Measurements from ENCODE around the gene SLC27A5.
A peak's percentile ranks its signal among the peaks of the same experiment; 100 is the strongest.
"Not testable (repeated sequence)": the region's sequence is repeated elsewhere in the genome, so short reads cannot be mapped to it uniquely, and the experiment has no call there.

The SLC27A5 gene

DNA sequence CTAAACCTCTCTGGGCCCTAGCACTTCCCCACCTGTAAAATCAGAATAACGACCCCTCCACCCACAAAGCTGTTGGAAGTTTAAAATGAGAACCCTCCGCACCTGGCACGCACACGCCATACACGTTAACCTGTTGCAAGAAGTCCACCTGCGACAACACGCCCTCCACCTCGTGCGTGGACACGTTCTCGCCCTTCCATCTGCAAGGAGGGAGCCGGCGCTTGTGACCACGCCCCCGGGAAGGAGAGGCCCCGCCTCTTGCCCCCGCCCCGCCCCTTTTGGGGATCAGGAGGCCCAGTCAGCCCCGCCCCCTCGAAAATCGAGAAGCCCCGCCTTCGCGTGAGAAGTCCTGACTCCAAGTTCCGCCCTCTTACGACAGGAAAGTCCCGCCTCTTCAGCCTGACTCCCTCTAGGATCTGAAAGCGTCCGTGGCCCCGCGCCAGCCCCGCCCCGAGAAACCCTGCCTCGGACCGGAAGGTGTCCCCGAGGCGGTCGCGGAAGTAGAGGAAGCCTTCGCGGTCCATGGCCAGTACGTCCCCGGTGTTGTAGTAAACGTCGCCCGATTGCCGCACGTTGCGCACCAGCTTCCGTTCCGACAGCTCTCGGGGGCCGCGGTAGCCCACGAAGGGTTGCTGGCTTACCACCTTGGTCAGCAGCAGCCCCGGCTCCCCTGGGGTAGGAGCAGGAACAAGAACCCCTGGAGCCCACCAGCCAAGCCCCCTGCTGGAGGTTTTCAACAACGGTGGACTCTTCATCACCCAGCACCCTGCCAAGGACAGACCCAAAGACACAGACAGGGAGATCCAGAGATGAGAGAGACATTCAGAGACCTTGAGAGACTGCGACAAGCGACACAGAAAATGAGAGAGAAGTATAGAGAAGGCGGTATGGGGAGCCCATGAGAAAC lies 12.5 kb downstream of the SLC27A5 start:
- FAIRE-seq (no peak), DNase-seq (ENCODE audit: insufficient read length, low spot score) (no peak)
- TF ChIP-seq, protein P1, sequence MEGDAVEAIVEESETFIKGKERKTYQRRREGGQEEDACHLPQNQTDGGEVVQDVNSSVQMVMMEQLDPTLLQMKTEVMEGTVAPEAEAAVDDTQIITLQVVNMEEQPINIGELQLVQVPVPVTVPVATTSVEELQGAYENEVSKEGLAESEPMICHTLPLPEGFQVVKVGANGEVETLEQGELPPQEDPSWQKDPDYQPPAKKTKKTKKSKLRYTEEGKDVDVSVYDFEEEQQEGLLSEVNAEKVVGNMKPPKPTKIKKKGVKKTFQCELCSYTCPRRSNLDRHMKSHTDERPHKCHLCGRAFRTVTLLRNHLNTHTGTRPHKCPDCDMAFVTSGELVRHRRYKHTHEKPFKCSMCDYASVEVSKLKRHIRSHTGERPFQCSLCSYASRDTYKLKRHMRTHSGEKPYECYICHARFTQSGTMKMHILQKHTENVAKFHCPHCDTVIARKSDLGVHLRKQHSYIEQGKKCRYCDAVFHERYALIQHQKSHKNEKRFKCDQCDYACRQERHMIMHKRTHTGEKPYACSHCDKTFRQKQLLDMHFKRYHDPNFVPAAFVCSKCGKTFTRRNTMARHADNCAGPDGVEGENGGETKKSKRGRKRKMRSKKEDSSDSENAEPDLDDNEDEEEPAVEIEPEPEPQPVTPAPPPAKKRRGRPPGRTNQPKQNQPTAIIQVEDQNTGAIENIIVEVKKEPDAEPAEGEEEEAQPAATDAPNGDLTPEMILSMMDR (IDR thresholded peaks at IDR 0.05; ENCODE audit: insufficient read depth, missing control alignments): peak; percentile 18

DNA sequence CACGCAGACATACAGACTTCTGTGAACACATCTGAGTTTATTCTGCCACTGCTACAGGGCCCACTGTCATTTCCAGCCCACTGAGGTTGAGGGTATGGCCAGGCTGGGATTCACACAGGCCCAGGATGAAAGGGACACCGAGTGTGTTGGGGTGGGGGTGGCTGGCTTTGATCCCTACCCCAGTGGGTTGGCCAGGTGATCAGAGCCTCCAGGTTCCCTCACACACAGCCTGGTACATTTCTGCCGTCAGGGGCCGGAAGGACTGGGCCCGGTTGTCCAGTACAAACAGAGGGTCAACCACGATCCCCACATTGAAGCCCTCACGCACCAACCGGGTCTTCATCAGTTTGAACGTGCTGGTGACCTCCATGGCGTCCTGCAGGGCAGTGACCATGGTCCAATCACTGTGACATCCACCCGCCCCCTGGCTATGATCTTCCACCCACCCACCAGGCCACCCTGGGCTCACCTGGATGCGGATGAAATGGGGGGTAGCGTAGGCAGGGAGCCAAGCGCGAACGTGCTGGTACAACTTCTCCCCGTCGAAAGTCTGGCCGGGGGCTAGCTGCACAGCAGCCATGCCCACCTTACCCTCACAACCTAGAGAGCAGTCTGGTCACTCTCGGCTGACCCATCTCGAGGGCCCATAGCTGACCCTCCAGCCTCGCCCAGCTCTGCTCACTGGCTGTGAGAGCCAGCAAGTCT lies 13.3 kb downstream of the SLC27A5 start:
- TF ChIP-seq, protein P1 (IDR thresholded peaks at IDR 0.05; ENCODE audit: insufficient read depth, missing control alignments): no peak
- DNase-seq (ENCODE audit: insufficient read length, low spot score): no peak
- FAIRE-seq: no peak

DNA sequence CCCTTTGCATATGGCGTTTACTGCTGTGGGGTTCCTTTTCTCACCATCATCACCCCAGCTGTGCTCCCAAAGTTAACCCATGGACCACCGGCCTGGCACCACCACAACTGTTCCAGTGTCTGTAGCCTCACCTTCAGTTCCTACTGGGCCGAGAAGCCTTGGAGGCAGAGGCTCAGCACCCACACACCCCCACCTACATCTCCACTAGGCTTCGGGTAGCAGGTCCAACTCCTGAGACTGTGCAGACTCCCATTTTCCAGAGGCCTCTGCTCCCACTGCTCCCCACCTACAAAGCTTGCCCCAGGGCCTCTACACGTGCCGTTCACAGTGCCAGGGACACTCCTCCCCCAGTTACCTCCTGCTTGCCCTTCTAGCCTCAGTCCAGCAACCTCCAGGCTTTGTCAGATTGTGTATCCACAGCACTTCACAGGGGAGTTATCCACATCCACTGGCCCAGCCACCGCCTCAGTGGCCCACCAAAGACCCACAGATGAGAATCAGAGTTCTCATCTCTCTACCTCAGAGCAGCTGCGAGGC lies 14.1 kb downstream of the SLC27A5 start:
- FAIRE-seq (no peak), DNase-seq (ENCODE audit: insufficient read length, low spot score) (no peak)

DNA sequence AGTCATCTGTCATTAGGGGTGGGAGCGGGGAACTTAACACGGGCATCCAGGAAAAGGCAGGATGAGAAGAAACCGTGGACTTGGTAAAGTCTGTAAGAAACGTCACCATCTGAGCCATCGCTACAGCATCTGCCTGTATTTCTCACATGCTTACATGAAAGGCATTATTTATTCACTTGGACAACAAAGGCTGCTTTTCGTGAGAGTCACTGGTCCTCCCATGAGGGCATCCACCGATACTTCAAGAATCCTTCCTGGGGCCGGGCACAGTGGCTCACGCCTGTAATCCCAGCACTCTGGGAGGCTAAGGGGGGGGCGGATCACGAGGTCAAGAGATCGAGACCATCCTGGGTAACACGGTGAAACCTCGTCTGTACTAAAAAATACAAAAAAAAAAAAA lies 19.5 kb downstream of the SLC27A5 start:
- TF ChIP-seq, protein P1 (IDR thresholded peaks at IDR 0.05; ENCODE audit: insufficient read depth, missing control alignments): no peak
- DNase-seq (ENCODE audit: insufficient read length, low spot score): no peak
- FAIRE-seq: no peak

More for the DNA sequence above, 14.1 kb downstream of the SLC27A5 start:
- TF ChIP-seq, protein P1 (IDR thresholded peaks at IDR 0.05; ENCODE audit: insufficient read depth, missing control alignments): no peak

DNA sequence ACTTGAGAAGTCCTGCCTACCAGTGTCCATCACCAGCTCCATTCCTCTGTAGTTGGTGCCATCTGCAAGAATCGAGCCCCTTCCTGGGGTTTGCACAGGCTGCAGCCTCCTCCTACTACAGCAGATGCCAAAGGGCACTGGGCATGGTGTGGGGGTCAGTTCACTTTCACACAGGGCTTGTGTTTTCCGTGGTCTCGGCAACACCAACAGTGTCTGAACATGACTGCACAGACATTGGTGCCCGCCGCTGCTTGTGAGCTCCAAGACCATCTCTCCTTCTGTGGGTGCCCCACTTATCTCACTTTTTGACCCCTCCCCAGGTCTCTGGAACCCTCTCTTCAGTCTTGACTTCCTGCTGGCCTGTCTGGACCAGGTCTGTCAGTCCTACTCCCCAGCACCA lies 20.4 kb downstream of the SLC27A5 start:
- TF ChIP-seq, protein P1 (IDR thresholded peaks at IDR 0.05; ENCODE audit: insufficient read depth, missing control alignments): no peak
- no peak for FAIRE-seq
- no peak for DNase-seq (ENCODE audit: insufficient read length, low spot score)

DNA sequence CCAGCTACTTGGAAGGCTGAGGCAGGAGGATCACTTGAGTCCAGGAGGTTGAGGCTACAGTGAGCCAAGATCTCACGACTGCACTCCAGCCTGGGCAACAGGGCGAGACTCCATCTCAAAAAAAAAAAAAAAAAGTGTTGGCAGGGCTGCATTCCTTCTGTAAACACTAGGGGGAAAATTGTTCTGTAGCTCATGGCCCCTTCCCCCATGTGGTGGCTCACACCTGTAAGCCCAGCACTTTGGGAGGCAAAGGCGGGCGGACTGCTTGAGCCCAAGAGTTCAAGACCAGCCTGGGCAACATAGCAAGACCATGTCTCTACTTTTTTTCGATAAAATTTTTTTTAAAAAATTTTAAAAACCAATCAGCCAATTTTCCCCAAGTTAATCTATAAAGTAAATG lies 27.4 kb downstream of the SLC27A5 start:
- not testable (repeated sequence) for FAIRE-seq; DNase-seq (ENCODE audit: insufficient read length, low spot score)

DNA sequence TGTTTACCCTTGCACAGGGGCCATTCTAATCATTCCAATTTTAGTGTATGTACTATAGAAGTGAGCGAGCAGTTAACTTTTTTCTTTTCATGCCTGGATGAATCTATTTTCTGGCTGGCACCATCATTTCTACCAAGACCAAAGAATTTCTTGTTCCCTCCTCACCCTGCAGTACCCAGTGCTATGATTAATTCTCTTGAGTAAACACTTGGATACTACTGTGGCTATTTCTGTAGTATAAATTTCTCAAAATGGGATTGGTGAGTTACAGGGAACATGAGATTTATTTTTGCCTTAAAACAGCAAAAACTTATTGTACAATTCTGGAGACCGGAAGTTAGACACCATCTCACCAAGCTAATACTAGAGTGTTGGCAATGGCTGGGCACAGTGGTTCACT lies 28.0 kb downstream of the SLC27A5 start:
- TF ChIP-seq, protein P1 (IDR thresholded peaks at IDR 0.05; ENCODE audit: insufficient read depth, missing control alignments): no peak
- DNase-seq (ENCODE audit: insufficient read length, low spot score): no peak
- no peak for FAIRE-seq
